Parathyroid adenoma (tissue), 2 donors: ENCODE results near the gene TDRD12.
"Not testable (repeated sequence)": the region's sequence is repeated elsewhere in the genome, so short reads cannot be mapped to it uniquely, and the experiment has no call there.

Experiments used
- H2AFZ ChIP-seq: fragments of 300-600 bp; sonication (generic); one replicate; pipeline ENCODE4 v1.7.0; 2017; ENCODE audit warnings: antibody characterized with exemption, mild to moderate bottlenecking
- H3K27ac ChIP-seq: fragments of 300-600 bp; sonication (generic); one replicate; pipeline ENCODE4 v1.7.0; 2017
- H3K27me3 ChIP-seq: fragments of 300-600 bp; sonication (generic); one replicate; pipeline ENCODE4 v1.7.0; 2017; ENCODE audit warnings: low read length; ENCODE audit not compliant: control insufficient read depth, insufficient read depth
- H3K36me3 ChIP-seq: fragments of 300-600 bp; sonication (generic); one replicate; pipeline ENCODE4 v1.7.0; 2017; ENCODE audit warnings: low read length; ENCODE audit not compliant: control insufficient read depth, insufficient read depth
- H3K4me1 ChIP-seq: fragments of 300-600 bp; sonication (generic); one replicate; pipeline ENCODE4 v1.7.0; 2017; ENCODE audit warnings: control low read depth
- H3K4me2 ChIP-seq: fragments of 300-600 bp; sonication (generic); one replicate; pipeline ENCODE4 v1.7.0; 2017; ENCODE audit warnings: low read length
- H3K4me3 ChIP-seq: fragments of 300-600 bp; sonication (generic); one replicate; pipeline ENCODE4 v1.7.0; 2017; ENCODE audit warnings: low read depth, low read length
- H3K79me2 ChIP-seq: fragments of 300-600 bp; sonication (generic); one replicate; pipeline ENCODE4 v1.7.0; 2017; ENCODE audit warnings: control low read depth
- H3K9ac ChIP-seq: fragments of 300-600 bp; sonication (generic); one replicate; pipeline ENCODE4 v1.7.0; 2017; ENCODE audit warnings: mild to moderate bottlenecking
- H3K9me3 ChIP-seq: fragments of 300-600 bp; sonication (generic); one replicate; pipeline ENCODE4 v1.7.0; 2017; ENCODE audit warnings: low read length; ENCODE audit not compliant: control insufficient read depth
- CTCF ChIP-seq: fragments of 300-600 bp; sonication (generic); IDR thresholded peaks from one replicate; pipeline ENCODE4 v1.7.0; 2017; ENCODE audit warnings: antibody characterized with exemption, mild to moderate bottlenecking
- donor health status: primary hyperparathyroidism.

The TDRD12 gene

GRCh38 chr19:32743021-32743420 is 23.5 kb downstream of the TDRD12 start:
- Histone ChIP-seq H3K9ac (no peak overlapping the region), H3K9me3 (no peaks in the 10 kb centered on the region), H3K4me3 (no peak overlapping the region), H3K27me3 (no peaks in the 10 kb centered on the region), H3K27ac (no peak overlapping the region), H2AFZ (no peak overlapping the region), H3K79me2 (no peaks in the 10 kb centered on the region), H3K36me3 (no peaks in the 10 kb centered on the region), H3K4me2 (no peak overlapping the region), H3K4me1 (no peaks in the 10 kb centered on the region)
- no peak for TF ChIP-seq CTCF

- no peak overlapping the region for H3K4me2 ChIP-seq
- H3K9ac ChIP-seq, result no peak overlapping the region
- H3K36me3 ChIP-seq, result no peaks in the 10 kb centered on the region
- H3K27me3 ChIP-seq, result no peaks in the 10 kb centered on the region
- no peak for TF ChIP-seq CTCF
- no peak overlapping the region for H2AFZ ChIP-seq
- no peak overlapping the region for H3K4me3 ChIP-seq
- H3K4me1 ChIP-seq, result no peaks in the 10 kb centered on the region
- H3K27ac ChIP-seq, result no peak overlapping the region
- no peaks in the 10 kb centered on the region for H3K9me3 ChIP-seq
- no peaks in the 10 kb centered on the region for H3K79me2 ChIP-seq
Measured at GRCh38 chr19:32743447-32743846, 23.9 kb downstream of the TDRD12 start.

- no peaks in the 10 kb centered on the region for H3K9me3 ChIP-seq
- H3K27me3 ChIP-seq, result no peaks in the 10 kb centered on the region
- H3K4me3 ChIP-seq, result no peak overlapping the region
- H3K79me2 ChIP-seq, result no peaks in the 10 kb centered on the region
- no peak for TF ChIP-seq CTCF
- no peaks in the 10 kb centered on the region for H3K36me3 ChIP-seq
- no peaks in the 10 kb centered on the region for H3K4me1 ChIP-seq
- H3K27ac ChIP-seq, result no peak overlapping the region
- no peak overlapping the region for H3K4me2 ChIP-seq
- no peak overlapping the region for H2AFZ ChIP-seq
- H3K9ac ChIP-seq, result no peak overlapping the region
Measured at GRCh38 chr19:32744555-32745325, 25.2 kb downstream of the TDRD12 start.

GRCh38 chr19:32745594-32746251 is 26.2 kb downstream of the TDRD12 start:
- H3K36me3 ChIP-seq, H3K27ac ChIP-seq, H3K4me3 ChIP-seq, H3K4me1 ChIP-seq, H3K4me2 ChIP-seq, H3K9ac ChIP-seq, H3K27me3 ChIP-seq, H2AFZ ChIP-seq, H3K79me2 ChIP-seq, H3K9me3 ChIP-seq: not testable (repeated sequence)

GRCh38 chr19:32746631-32747196 is 27.1 kb downstream of the TDRD12 start:
- not testable (repeated sequence) for H3K36me3 ChIP-seq, H3K4me3 ChIP-seq, H3K4me1 ChIP-seq, H3K9ac ChIP-seq, H3K27me3 ChIP-seq, H3K9me3 ChIP-seq, H3K27ac ChIP-seq, H2AFZ ChIP-seq, H3K79me2 ChIP-seq, H3K4me2 ChIP-seq
